OCI-LY1 (cell line): ENCODE measurements around the gene SNX20.

Source experiments
- H2AFZ ChIP-seq: fragments of 200-600 bp; sonication (generic), shearing (Covaris generic); 2 replicates; pipeline ENCODE4 v1.6.0; 2014; ENCODE audit warnings: antibody characterized with exemption, mild to moderate bottlenecking, low read length
- H3F3A ChIP-seq: fragments of 200-600 bp; sonication (generic), shearing (Covaris generic); 2 replicates; pipeline ENCODE4 v1.6.0; 2014; ENCODE audit warnings: mild to moderate bottlenecking, antibody characterized with exemption, low read length, moderate library complexity; ENCODE audit not compliant: insufficient read depth
- H3K27ac ChIP-seq: fragments of 200-600 bp; sonication (generic); 2 replicates; pipeline ENCODE4 v1.5.1; 2014; ENCODE audit warnings: low read length, mixed run types, mild to moderate bottlenecking, low read depth; ENCODE audit not compliant: poor library complexity, severe bottlenecking
- H3K27me3 ChIP-seq: fragments of 200-600 bp; sonication (generic); 2 replicates; pipeline ENCODE4 v1.6.0; 2014; ENCODE audit warnings: antibody characterized with exemption, mild to moderate bottlenecking, low read length, moderate library complexity; ENCODE audit not compliant: insufficient read depth
- H3K36me3 ChIP-seq: fragments of 200-600 bp; sonication (generic); 2 replicates; pipeline ENCODE4 v1.6.1; 2014; ENCODE audit warnings: mild to moderate bottlenecking, antibody characterized with exemption, low read length, moderate library complexity, mixed read lengths; ENCODE audit not compliant: insufficient read depth
- H3K4me1 ChIP-seq: fragments of 200-600 bp; sonication (generic); 2 replicates; pipeline ENCODE4 v1.5.1; 2014; ENCODE audit warnings: mild to moderate bottlenecking, low read length, moderate library complexity; ENCODE audit not compliant: insufficient read depth, severe bottlenecking
- H3K4me2 ChIP-seq: fragments of 200-600 bp; sonication (generic), shearing (Covaris generic); 2 replicates; pipeline ENCODE4 v1.6.1; 2014; ENCODE audit warnings: low read length
- H3K4me3 ChIP-seq: fragments of 200-600 bp; sonication (generic); 2 replicates; pipeline ENCODE4 v1.5.1; 2014; ENCODE audit warnings: low read length, low read depth, mild to moderate bottlenecking, mixed read lengths; ENCODE audit not compliant: poor library complexity, severe bottlenecking
- H3K79me2 ChIP-seq: fragments of 200-600 bp; shearing (Covaris generic); 2 replicates; pipeline ENCODE4 v1.6.1; 2016; ENCODE audit warnings: mixed run types, low read length, mixed read lengths; ENCODE audit not compliant: insufficient read depth
- H3K9ac ChIP-seq: fragments of 200-600 bp; sonication (generic), shearing (Covaris generic); 2 replicates; pipeline ENCODE4 v1.6.1; 2014; ENCODE audit warnings: mild to moderate bottlenecking, low read length, mixed read lengths
- H3K9me2 ChIP-seq: fragments of 200-600 bp; sonication (generic), shearing (Covaris generic); 2 replicates; pipeline ENCODE4 v1.6.1; 2014; ENCODE audit warnings: low read depth, mild to moderate bottlenecking, low read length, mixed read lengths
- H3K9me3 ChIP-seq: fragments of 200-600 bp; shearing (Covaris generic); 2 replicates; pipeline ENCODE4 v1.6.1; 2014; ENCODE audit warnings: low read length, mixed read lengths
- H4K20me1 ChIP-seq: fragments of 200-600 bp; sonication (generic), shearing (Covaris generic); 2 replicates; pipeline ENCODE4 v1.6.0; 2016; ENCODE audit warnings: mild to moderate bottlenecking, low read length; ENCODE audit not compliant: insufficient read depth
- CTCF ChIP-seq: fragments of 200-600 bp; sonication (generic), shearing (Covaris generic); IDR thresholded peaks from 2 replicates; pipeline ENCODE4 v1.5.1; 2017; ENCODE audit warnings: mild to moderate bottlenecking, antibody characterized with exemption, low read length, moderate library complexity, mixed read lengths
- EZH2 ChIP-seq: fragments of 200-600 bp; sonication (generic), shearing (Covaris generic); IDR thresholded peaks from 2 replicates; pipeline ENCODE4 v1.8.0; 2017; ENCODE audit warnings: borderline replicate concordance, mixed run types, mild to moderate bottlenecking, antibody characterized with exemption, low read length, moderate library complexity, mixed read lengths

SNX20 gene

DNA sequence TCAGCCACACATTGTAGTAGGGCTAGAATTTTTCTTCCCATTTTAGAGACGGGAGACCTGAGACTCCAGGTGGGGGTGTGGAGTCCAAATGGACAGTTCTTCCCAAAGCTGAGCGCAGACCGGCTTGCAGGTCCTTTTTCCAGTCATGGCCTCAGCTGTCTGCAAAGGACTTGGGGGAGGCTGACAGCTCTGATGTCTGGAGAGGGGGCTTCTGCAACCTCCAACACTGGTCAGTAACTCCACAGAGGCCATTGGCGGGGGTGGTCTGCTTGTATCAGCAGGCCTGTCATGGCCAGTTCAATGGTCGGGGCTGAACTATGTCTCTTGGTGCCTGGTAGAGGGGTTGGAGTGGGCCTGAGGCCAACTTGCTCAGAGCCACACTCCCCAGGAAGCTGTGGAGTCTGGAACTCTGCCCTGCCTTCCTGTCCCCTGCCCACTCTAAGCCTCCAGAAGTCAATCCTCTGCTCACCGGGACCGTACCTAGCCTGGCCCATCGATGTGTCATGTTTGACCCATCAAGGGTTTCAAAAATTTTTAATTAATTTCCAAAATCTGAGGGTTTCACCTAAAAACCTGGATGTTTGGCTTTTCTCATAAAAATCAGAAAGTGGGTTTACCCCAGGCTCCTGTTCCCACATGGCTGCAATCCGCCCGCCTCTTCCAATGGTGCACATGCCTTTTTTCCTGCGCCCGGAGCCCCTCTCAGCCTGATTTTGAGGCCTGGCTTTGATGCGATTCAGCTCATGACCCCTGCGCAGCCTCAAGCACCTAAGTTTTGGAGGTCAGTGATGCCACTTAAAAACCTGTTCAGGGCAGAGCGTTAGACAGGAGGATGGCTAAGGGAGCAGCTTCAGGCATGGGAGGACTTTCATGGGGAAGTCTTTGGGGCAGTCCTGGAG is 39.9 kb downstream of the SNX20 start:
- Histone ChIP-seq H3K27ac (no peak overlapping the region), H3K36me3 (no peaks in the 10 kb centered on the region), H3F3A (no peaks in the 10 kb centered on the region), H4K20me1 (no peaks in the 10 kb centered on the region), H3K9me2 (no peaks in the 10 kb centered on the region), H3K79me2 (no peaks in the 10 kb centered on the region), H3K9me3 (no peaks in the 10 kb centered on the region), H2AFZ (no peak overlapping the region), H3K4me2 (no peak overlapping the region), H3K4me3 (no peak overlapping the region), H3K27me3 (peaks cover 4% of the 10 kb centered on the region; the same call in 1 of the 2 replicates), H3K4me1 (no peaks in the 10 kb centered on the region), H3K9ac (no peak overlapping the region)
- TF ChIP-seq EZH2 (no peak), CTCF (no peak)

DNA sequence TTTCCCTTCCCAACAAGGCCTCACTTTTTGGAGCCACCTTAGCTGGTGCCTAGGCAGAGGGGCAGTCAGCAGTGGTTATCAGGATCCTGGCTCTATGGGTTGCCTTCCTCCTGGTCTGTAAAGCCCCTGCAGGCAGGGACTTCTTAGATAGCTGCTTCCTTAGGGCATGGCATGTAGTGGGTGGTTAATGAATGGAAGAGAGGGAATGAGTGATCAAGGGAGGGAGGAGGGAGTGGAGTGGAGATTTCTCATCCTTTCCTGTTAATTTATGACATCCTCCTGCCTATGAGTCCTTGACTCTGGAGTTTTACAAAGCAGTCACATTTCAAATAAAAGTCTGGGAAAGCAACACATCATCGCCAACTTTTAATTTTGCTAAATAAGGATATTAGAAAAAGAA is 40.7 kb downstream of the SNX20 start:
- no peaks in the 10 kb centered on the region for H3K4me1 ChIP-seq
- no peak overlapping the region for H3K9ac ChIP-seq
- no peaks in the 10 kb centered on the region for H3K79me2 ChIP-seq
- H3K4me3 ChIP-seq = no peak overlapping the region
- H3K36me3 ChIP-seq = no peaks in the 10 kb centered on the region
- TF ChIP-seq EZH2 = no peak
- no peak for TF ChIP-seq CTCF
- no peaks in the 10 kb centered on the region for H4K20me1 ChIP-seq
- H3K27ac ChIP-seq = no peak overlapping the region
- H2AFZ ChIP-seq = no peak overlapping the region
- H3K27me3 ChIP-seq = peaks cover 4% of the 10 kb centered on the region; the same call in 1 of the 2 replicates
- H3K4me2 ChIP-seq = no peak overlapping the region
- no peaks in the 10 kb centered on the region for H3K9me2 ChIP-seq
- no peaks in the 10 kb centered on the region for H3K9me3 ChIP-seq
- no peaks in the 10 kb centered on the region for H3F3A ChIP-seq

DNA sequence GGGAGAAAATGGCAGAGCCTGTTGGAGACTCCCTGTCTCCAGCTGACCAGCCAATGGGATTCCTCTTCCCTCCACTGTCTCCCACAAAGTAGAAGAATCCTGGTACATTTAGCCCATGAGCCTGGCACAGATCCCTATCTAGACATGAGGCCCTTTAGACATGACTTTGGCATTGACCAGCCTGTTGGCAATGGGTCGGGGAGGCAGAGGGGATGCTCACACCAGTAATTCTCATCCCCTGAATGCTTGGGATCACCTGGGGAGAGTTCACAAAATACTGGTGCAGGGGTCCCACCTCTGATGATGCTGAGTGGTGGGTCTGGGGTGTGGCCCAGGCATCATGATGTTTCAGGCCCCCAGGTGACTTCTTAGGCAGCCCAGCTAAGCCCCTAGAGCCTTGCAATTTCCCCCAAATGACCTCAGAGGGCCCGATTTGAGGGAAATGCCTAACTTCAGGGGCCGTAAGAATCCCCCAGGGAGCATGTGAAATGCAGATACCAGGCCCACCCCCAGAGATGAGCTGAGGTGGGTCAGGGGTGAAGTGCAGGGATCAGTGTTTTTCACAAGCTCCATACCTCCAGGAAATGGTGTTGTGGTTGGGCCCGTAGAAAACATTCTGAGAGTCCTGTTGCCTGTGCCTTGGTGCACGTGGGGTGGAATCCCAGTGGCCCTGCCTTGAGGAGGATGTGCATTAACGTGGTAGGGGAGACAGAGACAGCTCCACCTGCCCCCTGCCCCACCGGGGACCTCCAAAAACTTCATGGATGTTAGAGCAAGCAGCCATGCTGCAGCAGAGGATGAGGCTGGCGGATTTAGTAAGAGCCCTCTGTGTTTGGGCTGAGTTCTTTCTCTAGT is 42.1 kb downstream of the SNX20 start:
- no peak overlapping the region for H3K27ac ChIP-seq
- H3K4me1 ChIP-seq = no peaks in the 10 kb centered on the region
- no peaks in the 10 kb centered on the region for H4K20me1 ChIP-seq
- no peaks in the 10 kb centered on the region for H3F3A ChIP-seq
- H3K79me2 ChIP-seq = no peaks in the 10 kb centered on the region
- no peaks in the 10 kb centered on the region for H3K9me2 ChIP-seq
- no peak overlapping the region for H2AFZ ChIP-seq
- H3K27me3 ChIP-seq = peaks cover 4% of the 10 kb centered on the region; the same call in 1 of the 2 replicates
- no peak overlapping the region for H3K4me2 ChIP-seq
- TF ChIP-seq CTCF (no peak), EZH2 (no peak)
- H3K9me3 ChIP-seq = no peaks in the 10 kb centered on the region
- H3K36me3 ChIP-seq = no peaks in the 10 kb centered on the region
- no peak overlapping the region for H3K9ac ChIP-seq
- no peak overlapping the region for H3K4me3 ChIP-seq
